HepG2 (cell line): Measurements from ENCODE around the gene LRRC15. TPM values are rescaled to one million over a fixed set of nuclear protein-coding genes. Genes with fewer than 3 reads are reported as not detected.
A peak's percentile ranks its signal among the peaks of the same experiment; 100 is the strongest.

ENCODE experiments used
- ATAC-seq: fragments of 200-7000 bp; cut with Tn5 transposase; 3 replicates; pipeline ENCODE4 v1.9.1; 2020; ENCODE audit warnings: mild to moderate bottlenecking, moderate library complexity
- BruUV-seq: library from RNA; stranded (reverse); fragments of 400-500 nt; replicated peaks from 2 replicates; lab custom pipeline; 2021; lab: Mats Ljungman, UMichigan
- CTCF ChIA-PET: fragments of 300-600 bp; formaldehyde crosslinking; extraction: SDS; loops from one replicate; lab custom pipeline; 2021; ENCODE audit warnings: low total read pairs, inconsistent platforms, low intra/inter-chr PET ratio; lab: Yijun Ruan, JAX
- POLR2A ChIA-PET: fragments of 350-600 bp; sonication (Branson Sonifier 250); formaldehyde crosslinking; loops from one replicate; lab custom pipeline; 2020; ENCODE audit warnings: antibody characterized with exemption, inconsistent platforms; lab: Yijun Ruan, JAX
- DNase-seq: peaks from one replicate; pipeline ENCODE4 v3.0.0-alpha.2; 2015; ENCODE audit warnings: low spot score
- FAIRE-seq: peaks from 3 replicates; lab custom pipeline; 2011; peaks lifted over from hg19 to GRCh38; lab: Jason Lieb, UNC
- H2AFZ ChIP-seq: one replicate; pipeline ENCODE4 v1.6.1; 2011; ENCODE audit warnings: low read length, inconsistent platforms
- H3K27ac ChIP-seq: fragments of 300-600 bp; 3 replicates; pipeline ENCODE4 v1.8.0; 2011; ENCODE audit warnings: mixed run types, mild to moderate bottlenecking, mixed read lengths, low read length, inconsistent platforms; ENCODE audit not compliant: insufficient read depth; ENCODE audit errors: extremely low read length
- H3K27me3 ChIP-seq, 2 experiments: fragments of 200-600 bp in 1 of 2; 2 replicates in 1 of 2; 3 replicates in 1 of 2; pipeline versions ENCODE4 v1.6.0 to v1.8.0; 2011; ENCODE audit warnings: low read length in 2 of 2, mild to moderate bottlenecking in 2 of 2, moderate library complexity in 2 of 2, inconsistent platforms in 1 of 2; ENCODE audit not compliant: insufficient read depth in 2 of 2, control insufficient read depth in 1 of 2
- H3K36me3 ChIP-seq, 2 experiments: fragments of 200-600 bp in 1 of 2; replicated peaks in 1 of 2; 2 replicates in 1 of 2; 3 replicates in 1 of 2; pipeline versions ENCODE4 v1.5.1 to v1.8.0; 2011; ENCODE audit warnings: low read length in 2 of 2, inconsistent platforms in 1 of 2; ENCODE audit not compliant: insufficient read depth in 2 of 2, control insufficient read depth in 1 of 2
- H3K4me1 ChIP-seq: 2 replicates; pipeline ENCODE4 v1.5.1; 2012; ENCODE audit warnings: low read length, inconsistent platforms; ENCODE audit not compliant: insufficient read depth
- H3K4me2 ChIP-seq: 2 replicates; pipeline ENCODE4 v1.6.0; 2011; ENCODE audit warnings: low read depth, low read length, inconsistent platforms
- H3K4me3 ChIP-seq, 3 experiments: fragments of 200-600 bp in 1 of 3; sonication (generic), shearing (Covaris generic) in 1 of 3; replicated peaks in 1 of 3; 2 replicates each; pipeline ENCODE4 v1.5.1; 2011 to 2016; ENCODE audit warnings: low read length in 3 of 3, inconsistent platforms in 2 of 3, low read depth in 2 of 3, mild to moderate bottlenecking in 2 of 3, control low read depth in 1 of 3, mixed read lengths in 1 of 3; ENCODE audit not compliant: insufficient read depth in 1 of 3
- H3K79me2 ChIP-seq: one replicate; pipeline ENCODE4 v1.6.1; 2011; ENCODE audit warnings: low read length, inconsistent platforms; ENCODE audit not compliant: insufficient read depth
- H3K9ac ChIP-seq: 2 replicates; pipeline ENCODE4 v1.6.0; 2011; ENCODE audit warnings: mild to moderate bottlenecking, low read depth, low read length, inconsistent platforms; ENCODE audit not compliant: insufficient read depth
- H3K9me3 ChIP-seq: 2 replicates; pipeline ENCODE4 v1.5.1; 2012; ENCODE audit warnings: mild to moderate bottlenecking, low read length
- H4K20me1 ChIP-seq: 2 replicates; pipeline ENCODE4 v1.6.0; 2011; ENCODE audit warnings: inconsistent platforms, mild to moderate bottlenecking, low read length, moderate library complexity; ENCODE audit not compliant: insufficient read depth
- GZF1 ChIP-seq: sonication (generic); formaldehyde crosslinking; IDR thresholded peaks from 2 replicates; pipeline ENCODE4 v1.5.1; 2020; ENCODE audit warnings: mild to moderate bottlenecking, missing genetic modification reagents
- RAD21 ChIP-seq: fragments of 450-650 bp; formaldehyde crosslinking; IDR thresholded peaks from 2 replicates; pipeline ENCODE4 v1.5.0; 2020; ENCODE audit warnings: mild to moderate bottlenecking
- SMC3 ChIP-seq: IDR thresholded peaks from 2 replicates; pipeline ENCODE4 v1.6.1; 2011; ENCODE audit warnings: low read length, improper control_type of control experiment
- STAG1 ChIP-seq: sonication (generic); formaldehyde crosslinking; IDR thresholded peaks from 2 replicates; pipeline ENCODE4 v1.4.0; 2020; ENCODE audit warnings: missing genetic modification reagents
- ZNF563 ChIP-seq: sonication (generic); formaldehyde crosslinking; IDR thresholded peaks from 2 replicates; pipeline ENCODE4 v1.8.0; 2022; ENCODE audit warnings: mild to moderate bottlenecking, moderate library complexity, missing genetic modification reagents
- WGBS: methylation state at CpG from one replicate; pipeline ENCODE4 v1.1.6; 2017; ENCODE audit warnings: low lambda C conversion rate; 5-methylcytosine and 5-hydroxymethylcytosine counted together
- in situ Hi-C: cut with HindIII; loops from 2 replicates; pipeline ENCODE4 v1.10.0; 2017; ENCODE audit warnings: low pct_unique_long_range_greater_than_20kb; ENCODE audit not compliant: extremely low pct_ligation_motif_present
- intact Hi-C: fragments of 100-400 bp; cut with micrococcal nuclease; formaldehyde crosslinking; loops from one replicate; pipeline ENCODE4 v1.10.0; 2022; ENCODE audit not compliant: unreplicated experiment
- polyA plus RNA-seq, 8 experiments: library from polyadenylated mRNA; depleted of rRNA in 3 of 8; stranded (reverse) in 7 of 8; unstranded in 1 of 8; fragments of >200 nt; fragmentation: Illumina TruSeq in 4 of 8; extraction: Trizol in 4 of 8; gene quantifications; 2 replicates each; pipeline versions ENCODE4 v1.2.1 to v1.2.3, GENCODE V29; 2011 to 2016; ENCODE audit warnings: low read depth in 4 of 8, missing spikeins in 1 of 8, mixed read lengths in 1 of 8; ENCODE audit not compliant: insufficient read depth in 1 of 8
- total RNA-seq, 5 experiments: library from RNA; depleted of rRNA; stranded (reverse); fragments of >200 nt; fragmentation: Illumina TruSeq; extraction: Trizol; gene quantifications; 2 replicates each; pipeline ENCODE4 v1.2.3, GENCODE V29; 2016; ENCODE audit warnings: low read depth in 1 of 5
- TF ChIP-seq, protein P1 (sequence below): IDR thresholded peaks from 2 replicates; pipeline ENCODE4 v1.6.1; 2012; ENCODE audit warnings: low read depth, low read length, improper control_type of control experiment
- TF ChIP-seq, protein P2 (sequence below): fragments of 450-650 bp; IDR thresholded peaks from 2 replicates; pipeline ENCODE4 v1.6.1; 2016
- TF ChIP-seq, protein P3 (sequence below): sonication (generic); formaldehyde crosslinking; IDR thresholded peaks from 2 replicates; pipeline ENCODE4 v1.5.0; 2020; ENCODE audit warnings: mild to moderate bottlenecking, missing genetic modification reagents, moderate library complexity

LRRC15 gene
- total and polyA plus RNA-seq, 2 of the 13 experiments (the other 11 are each of a cell fraction or from before 2014, with no cell fraction given) = not detected

DNA sequence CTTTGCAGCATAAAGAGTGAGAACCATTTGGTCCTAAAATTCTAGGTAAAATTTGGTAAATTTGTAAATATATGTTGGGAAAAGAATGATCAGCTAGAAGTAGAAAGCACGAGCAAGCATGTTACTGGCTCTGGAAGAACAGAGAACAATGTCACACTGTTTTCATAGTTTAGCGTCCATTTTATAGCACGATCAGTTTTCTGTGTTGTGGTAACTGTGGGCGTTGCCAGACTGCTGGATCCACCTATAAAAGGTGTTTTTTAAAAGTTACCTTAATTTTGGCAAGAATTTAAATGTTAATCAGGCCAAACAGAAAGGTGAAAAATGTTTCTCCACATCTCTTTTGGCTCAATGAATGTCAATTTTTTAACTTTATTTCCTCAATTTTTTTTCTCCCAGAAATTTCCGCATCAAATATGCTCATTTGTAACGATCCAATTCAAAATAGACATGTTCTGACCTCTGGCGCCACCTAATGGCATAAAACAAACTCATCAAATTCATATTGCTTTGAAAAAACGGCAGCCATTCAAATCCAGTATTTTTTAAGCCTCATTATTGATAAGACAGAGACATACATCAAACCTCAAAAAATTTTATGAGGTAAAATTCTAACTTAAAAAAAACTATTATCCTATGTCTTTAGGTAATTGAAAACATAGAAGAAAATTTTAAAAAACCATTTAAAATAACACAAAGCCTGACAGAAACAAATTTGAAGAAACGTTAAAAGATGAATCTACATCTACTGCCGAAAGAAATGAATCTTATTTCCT, 35.0 kb upstream of the LRRC15 start:
- FAIRE-seq = peak; percentile 40
- intact Hi-C loops = loop anchor here (1.0 to 2.0 kb wide), 3 partner anchors 36 to 71 kb away; partner anchors contain the start of gene LRRC15
- CTCF ChIA-PET = interaction anchor here (1.9 to 4.2 kb wide), 2 partner anchors 60 to 71 kb away, joined by 6 to 42 read pairs; no protein-coding TSS in a partner anchor
- H4K20me1 ChIP-seq = no peaks in the 10 kb centered on the region
- ATAC-seq = no peak
- TF ChIP-seq GZF1 = no peak
- TF ChIP-seq, protein P1, sequence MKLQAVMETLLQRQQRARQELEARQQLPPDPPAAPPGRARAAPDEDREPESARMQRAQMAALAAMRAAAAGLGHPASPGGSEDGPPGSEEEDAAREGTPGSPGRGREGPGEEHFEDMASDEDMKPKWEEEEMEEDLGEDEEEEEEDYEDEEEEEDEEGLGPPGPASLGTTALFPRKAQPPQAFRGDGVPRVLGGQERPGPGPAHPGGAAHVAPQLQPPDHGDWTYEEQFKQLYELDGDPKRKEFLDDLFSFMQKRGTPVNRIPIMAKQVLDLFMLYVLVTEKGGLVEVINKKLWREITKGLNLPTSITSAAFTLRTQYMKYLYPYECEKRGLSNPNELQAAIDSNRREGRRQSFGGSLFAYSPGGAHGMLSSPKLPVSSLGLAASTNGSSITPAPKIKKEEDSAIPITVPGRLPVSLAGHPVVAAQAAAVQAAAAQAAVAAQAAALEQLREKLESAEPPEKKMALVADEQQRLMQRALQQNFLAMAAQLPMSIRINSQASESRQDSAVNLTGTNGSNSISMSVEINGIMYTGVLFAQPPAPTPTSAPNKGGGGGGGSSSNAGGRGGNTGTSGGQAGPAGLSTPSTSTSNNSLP = peak; percentile 84
- peak; percentile 71 for TF ChIP-seq STAG1
- peak; percentile 46; the same call in 1 of the 2 replicates for TF ChIP-seq RAD21 (CRISPR knock-in tag)
- no peak for TF ChIP-seq ZNF563
- TF ChIP-seq SMC3 = peak; percentile 63
- TF ChIP-seq, protein P2, sequence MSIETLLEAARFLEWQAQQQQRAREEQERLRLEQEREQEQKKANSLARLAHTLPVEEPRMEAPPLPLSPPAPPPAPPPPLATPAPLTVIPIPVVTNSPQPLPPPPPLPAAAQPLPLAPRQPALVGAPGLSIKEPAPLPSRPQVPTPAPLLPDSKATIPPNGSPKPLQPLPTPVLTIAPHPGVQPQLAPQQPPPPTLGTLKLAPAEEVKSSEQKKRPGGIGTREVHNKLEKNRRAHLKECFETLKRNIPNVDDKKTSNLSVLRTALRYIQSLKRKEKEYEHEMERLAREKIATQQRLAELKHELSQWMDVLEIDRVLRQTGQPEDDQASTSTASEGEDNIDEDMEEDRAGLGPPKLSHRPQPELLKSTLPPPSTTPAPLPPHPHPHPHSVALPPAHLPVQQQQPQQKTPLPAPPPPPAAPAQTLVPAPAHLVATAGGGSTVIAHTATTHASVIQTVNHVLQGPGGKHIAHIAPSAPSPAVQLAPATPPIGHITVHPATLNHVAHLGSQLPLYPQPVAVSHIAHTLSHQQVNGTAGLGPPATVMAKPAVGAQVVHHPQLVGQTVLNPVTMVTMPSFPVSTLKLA = no peak
- TF ChIP-seq, protein P3, sequence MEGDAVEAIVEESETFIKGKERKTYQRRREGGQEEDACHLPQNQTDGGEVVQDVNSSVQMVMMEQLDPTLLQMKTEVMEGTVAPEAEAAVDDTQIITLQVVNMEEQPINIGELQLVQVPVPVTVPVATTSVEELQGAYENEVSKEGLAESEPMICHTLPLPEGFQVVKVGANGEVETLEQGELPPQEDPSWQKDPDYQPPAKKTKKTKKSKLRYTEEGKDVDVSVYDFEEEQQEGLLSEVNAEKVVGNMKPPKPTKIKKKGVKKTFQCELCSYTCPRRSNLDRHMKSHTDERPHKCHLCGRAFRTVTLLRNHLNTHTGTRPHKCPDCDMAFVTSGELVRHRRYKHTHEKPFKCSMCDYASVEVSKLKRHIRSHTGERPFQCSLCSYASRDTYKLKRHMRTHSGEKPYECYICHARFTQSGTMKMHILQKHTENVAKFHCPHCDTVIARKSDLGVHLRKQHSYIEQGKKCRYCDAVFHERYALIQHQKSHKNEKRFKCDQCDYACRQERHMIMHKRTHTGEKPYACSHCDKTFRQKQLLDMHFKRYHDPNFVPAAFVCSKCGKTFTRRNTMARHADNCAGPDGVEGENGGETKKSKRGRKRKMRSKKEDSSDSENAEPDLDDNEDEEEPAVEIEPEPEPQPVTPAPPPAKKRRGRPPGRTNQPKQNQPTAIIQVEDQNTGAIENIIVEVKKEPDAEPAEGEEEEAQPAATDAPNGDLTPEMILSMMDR (CRISPR knock-in tag) = peak; percentile 65
- TF ChIP-seq, all 625 proteins: peak for 5
- H3K9me3 ChIP-seq = no peaks in the 10 kb centered on the region
- H3K27ac ChIP-seq = no peak overlapping the region
- in situ Hi-C loops = loop anchor here (5.0 kb wide), 1 partner anchor 72 kb away; no protein-coding TSS in a partner anchor
- H3K79me2 ChIP-seq = no peaks in the 10 kb centered on the region
- POLR2A ChIA-PET = no interaction called here
- H2AFZ ChIP-seq = no peak overlapping the region
- BruUV-seq = TSS peak; percentile 25
- H3K27me3 ChIP-seq = no peaks in the 10 kb centered on the region
- no peak overlapping the region for H3K4me3 ChIP-seq
- no peak overlapping the region for H3K4me2 ChIP-seq
- peak; percentile 52 for DNase-seq
- no peak overlapping the region for H3K9ac ChIP-seq
- H3K36me3 ChIP-seq = peaks cover 2 to 30% of the 10 kb centered on the region in 2 experiments; a peak in 3 of 5 replicates
- H3K4me1 ChIP-seq = peaks cover 16% of the 10 kb centered on the region; the same call in 1 of the 2 replicates
- WGBS = 64% methylated on average over 10 of the region's 10 CpGs
